Measurements from ENCODE around the gene PDE8A.

- TF ChIP-seq POLR2A (IDR thresholded peaks at IDR 0.05; ENCODE audit: low read length): no peak
- no peak for TF ChIP-seq GATA1 (IDR thresholded peaks at IDR 0.05; ENCODE audit: low read depth, low read length)
Measured at GRCh38 chr15:84967380-84967779, 14.3 kb upstream of the PDE8A start.
